ENCODE results near the gene PRAME. TPM values are rescaled to one million over a fixed set of nuclear protein-coding genes. Genes with fewer than 3 reads are reported as not detected.

PRAME gene
- total RNA-seq, 1 donor from 2014 or later, result not detected

- Histone ChIP-seq H3K79me2 (ENCODE audit: low read depth) (no peaks in the 10 kb centered on the region), H3K4me2 (no peak overlapping the region), H3K9me3 (ENCODE audit: low read depth) (no peaks in the 10 kb centered on the region), H4K20me1 (ENCODE audit: low read depth) (no peaks in the 10 kb centered on the region), H3K9ac (no peak overlapping the region), H2AFZ (replicated peaks) (no peak overlapping the region), H3K4me3 (no peak overlapping the region), H3K4me1 (no peaks in the 10 kb centered on the region), H3K27me3 (peaks cover 92% of the 10 kb centered on the region), H3K36me3 (no peaks in the 10 kb centered on the region), H3F3A (ENCODE audit: low read depth) (no peaks in the 10 kb centered on the region), H3K27ac (no peak overlapping the region)
- Mint-ChIP-seq H3K9me3 (no peaks in the 10 kb centered on the region), H3K27me3 (ENCODE audit: insufficient read depth, low read depth) (no peaks in the 10 kb centered on the region), H3K36me3 (no peaks in the 10 kb centered on the region), H3K27ac (no peak overlapping the region), H3K4me1 (no peaks in the 10 kb centered on the region), H3K4me3 (no peak overlapping the region)
- no peak for DNase-seq (ENCODE audit: low spot score)
- TF ChIP-seq EZH2phosphoT487 (IDR thresholded peaks at IDR 0.05), result no peak
- TF ChIP-seq CTCF (IDR thresholded peaks at IDR 0.05), result no peak
- no peak for TF ChIP-seq EZH2 (IDR thresholded peaks at IDR 0.05)
Measured at GRCh38 chr22:22536916-22537315, 22.1 kb downstream of the PRAME start.

- H3K36me3 ChIP-seq, result no peaks in the 10 kb centered on the region
- no peaks in the 10 kb centered on the region for H3K4me1 Mint-ChIP-seq
- no peak overlapping the region for H3K4me3 ChIP-seq
- no peak overlapping the region for H3K4me2 ChIP-seq
- H3K4me3 Mint-ChIP-seq, result no peak overlapping the region
- no peaks in the 10 kb centered on the region for H3F3A ChIP-seq (ENCODE audit: low read depth)
- H3K27ac Mint-ChIP-seq, result no peak overlapping the region
- no peak overlapping the region for H3K9ac ChIP-seq
- no peaks in the 10 kb centered on the region for H3K4me1 ChIP-seq
- H2AFZ ChIP-seq (replicated peaks), result no peak overlapping the region
- no peaks in the 10 kb centered on the region for H3K9me3 Mint-ChIP-seq
- DNase-seq (ENCODE audit: low spot score), result no peak
- H3K27me3 ChIP-seq, result peaks cover 92% of the 10 kb centered on the region
- no peak overlapping the region for H3K27ac ChIP-seq
- no peaks in the 10 kb centered on the region for H3K27me3 Mint-ChIP-seq (ENCODE audit: insufficient read depth, low read depth)
- H3K79me2 ChIP-seq (ENCODE audit: low read depth), result no peaks in the 10 kb centered on the region
- no peaks in the 10 kb centered on the region for H4K20me1 ChIP-seq (ENCODE audit: low read depth)
- no peaks in the 10 kb centered on the region for H3K9me3 ChIP-seq (ENCODE audit: low read depth)
- H3K36me3 Mint-ChIP-seq, result no peaks in the 10 kb centered on the region
- no peak for TF ChIP-seq EZH2 (IDR thresholded peaks at IDR 0.05)
- no peak for TF ChIP-seq CTCF (IDR thresholded peaks at IDR 0.05)
- TF ChIP-seq EZH2phosphoT487 (IDR thresholded peaks at IDR 0.05), result no peak
Measured at GRCh38 chr22:22536515-22536914, 22.6 kb downstream of the PRAME start.

- no peaks in the 10 kb centered on the region for H3K4me1 Mint-ChIP-seq
- no peak overlapping the region for H3K4me3 Mint-ChIP-seq
- no peak overlapping the region for H3K27ac Mint-ChIP-seq
- Histone ChIP-seq H3F3A (ENCODE audit: low read depth) (no peaks in the 10 kb centered on the region), H3K79me2 (ENCODE audit: low read depth) (no peaks in the 10 kb centered on the region), H3K4me2 (no peak overlapping the region), H4K20me1 (ENCODE audit: low read depth) (no peaks in the 10 kb centered on the region), H3K4me3 (no peak overlapping the region), H3K4me1 (no peaks in the 10 kb centered on the region), H2AFZ (replicated peaks) (no peak overlapping the region), H3K27ac (no peak overlapping the region), H3K27me3 (peaks cover 90% of the 10 kb centered on the region), H3K36me3 (no peaks in the 10 kb centered on the region), H3K9me3 (ENCODE audit: low read depth) (no peaks in the 10 kb centered on the region), H3K9ac (no peak overlapping the region)
- H3K27me3 Mint-ChIP-seq (ENCODE audit: insufficient read depth, low read depth), result no peaks in the 10 kb centered on the region
- TF ChIP-seq CTCF (IDR thresholded peaks at IDR 0.05) (no peak), EZH2phosphoT487 (IDR thresholded peaks at IDR 0.05) (no peak), EZH2 (IDR thresholded peaks at IDR 0.05) (no peak)
- H3K36me3 Mint-ChIP-seq, result no peaks in the 10 kb centered on the region
- no peak for DNase-seq (ENCODE audit: low spot score)
- H3K9me3 Mint-ChIP-seq, result no peaks in the 10 kb centered on the region
Measured at GRCh38 chr22:22535662-22536061, 23.4 kb downstream of the PRAME start.

All from neural progenitor cell (in vitro differentiated cells).